Activated CD4-positive, alpha-beta memory T cell treated with anti-CD3 and anti-CD28 coated beads, Interleukin-2, amount 10 ng/mL, durations not matched to agents 7 days and 5 days (primary cell): ENCODE data around the gene TMED4. TPM values are rescaled to one million over a fixed set of nuclear protein-coding genes. Genes with fewer than 3 reads are reported as not detected.
A peak's percentile ranks its signal among the peaks of the same experiment; 100 is the strongest.
"Not testable (repeated sequence)": the region's sequence is repeated elsewhere in the genome, so short reads cannot be mapped to it uniquely, and the experiment has no call there.

Experiments
- CTCF ChIA-PET: fragments of 350-600 bp; sonication (Branson Sonifier 250); formaldehyde crosslinking; loops from one replicate; lab custom pipeline; 2021; ENCODE audit warnings: antibody characterized with exemption, inconsistent platforms; lab: Charles Lee
- POLR2A ChIA-PET: fragments of 350-600 bp; sonication (Branson Sonifier 250); formaldehyde crosslinking; loops from one replicate; lab custom pipeline; 2021; ENCODE audit warnings: antibody characterized with exemption; lab: Charles Lee
- DNase-seq: peaks from one replicate; pipeline ENCODE4 v3.0.0-alpha.2; 2020
- H3K27ac Mint-ChIP-seq: one replicate; pipeline ENCODE4 v1.8.0; 2021; ENCODE audit warnings: mild to moderate bottlenecking, mixed read lengths
- H3K27me3 Mint-ChIP-seq: one replicate; pipeline ENCODE4 v1.8.0; 2021; ENCODE audit warnings: mixed read lengths
- H3K36me3 Mint-ChIP-seq: one replicate; pipeline ENCODE4 v1.8.0; 2021; ENCODE audit warnings: low read depth, mixed read lengths
- H3K4me1 Mint-ChIP-seq: one replicate; pipeline ENCODE4 v1.8.0; 2021; ENCODE audit warnings: mixed read lengths
- H3K4me3 Mint-ChIP-seq: one replicate; pipeline ENCODE4 v1.8.0; 2021; ENCODE audit warnings: mild to moderate bottlenecking, mixed read lengths
- H3K9me3 Mint-ChIP-seq: one replicate; pipeline ENCODE4 v1.8.0; 2021; ENCODE audit warnings: mixed read lengths
- total RNA-seq, 2 experiments: library from RNA; stranded (reverse); gene quantifications; one replicate each; pipeline ENCODE4 v1.2.3, GENCODE V29; 2021

TMED4 gene
- total RNA-seq, 2 experiments from 2014 or later: 76.0 to 81.8 TPM

DNA sequence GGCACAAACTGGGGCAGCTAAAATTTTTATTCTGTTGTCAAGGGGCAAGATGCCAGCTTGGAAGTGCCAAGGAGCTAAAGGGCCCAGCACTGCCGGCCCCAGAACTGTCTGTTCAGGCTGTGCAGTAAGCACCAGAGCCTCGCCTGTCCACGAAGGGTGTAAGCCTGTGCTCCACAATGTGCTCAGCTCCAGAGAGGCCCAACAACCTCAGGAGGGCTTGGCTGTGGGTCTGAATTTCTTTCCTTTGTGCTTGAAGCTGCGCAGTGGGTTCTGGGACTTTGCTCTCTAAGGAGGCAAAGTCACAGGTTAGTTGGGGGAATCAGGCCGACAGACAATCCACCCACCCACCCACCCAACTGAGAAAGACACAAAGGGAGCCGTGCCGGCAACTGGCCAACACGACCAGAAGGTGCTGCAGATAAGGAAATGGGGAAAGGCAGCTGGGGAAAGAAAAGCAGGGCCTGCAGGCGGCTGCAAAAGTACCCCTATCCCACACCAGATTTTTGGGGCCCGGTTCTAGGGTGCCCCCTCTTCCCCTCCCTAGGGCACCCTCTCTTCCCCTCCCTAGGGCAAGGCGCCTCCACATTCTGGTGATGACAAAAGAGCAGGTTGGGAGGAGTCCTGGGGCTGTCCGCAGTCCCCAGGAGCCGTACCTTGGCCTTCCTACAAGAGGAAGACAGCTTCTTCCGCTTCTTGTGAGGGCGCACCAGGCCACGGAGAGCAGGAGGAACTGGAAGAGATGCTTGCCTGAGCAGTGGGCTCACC lies 16.1 kb downstream of the TMED4 start:
- Mint-ChIP-seq H3K4me1 (peaks cover 2% of the 10 kb centered on the region), H3K27me3 (no peaks in the 10 kb centered on the region), H3K36me3 (peaks cover 61% of the 10 kb centered on the region), H3K4me3 (no peak overlapping the region), H3K27ac (no peak overlapping the region), H3K9me3 (no peaks in the 10 kb centered on the region)
- ChIA-PET POLR2A (interaction anchor here (0.8 to 3.2 kb wide), 8 partner anchors 8 to 282 kb away, joined by 3 to 24 read pairs (median 8); partner anchors contain the start of genes DDX56, H2AZ2, NUDCD3 and TMED4), CTCF (interaction anchor here (0.6 to 2.8 kb wide), 30 partner anchors 8 to 665 kb away, joined by 3 to 29 read pairs (median 4); partner anchors contain the start of genes DDX56, H2AZ2, NUDCD3 and OGDH)
- no peak for DNase-seq

DNA sequence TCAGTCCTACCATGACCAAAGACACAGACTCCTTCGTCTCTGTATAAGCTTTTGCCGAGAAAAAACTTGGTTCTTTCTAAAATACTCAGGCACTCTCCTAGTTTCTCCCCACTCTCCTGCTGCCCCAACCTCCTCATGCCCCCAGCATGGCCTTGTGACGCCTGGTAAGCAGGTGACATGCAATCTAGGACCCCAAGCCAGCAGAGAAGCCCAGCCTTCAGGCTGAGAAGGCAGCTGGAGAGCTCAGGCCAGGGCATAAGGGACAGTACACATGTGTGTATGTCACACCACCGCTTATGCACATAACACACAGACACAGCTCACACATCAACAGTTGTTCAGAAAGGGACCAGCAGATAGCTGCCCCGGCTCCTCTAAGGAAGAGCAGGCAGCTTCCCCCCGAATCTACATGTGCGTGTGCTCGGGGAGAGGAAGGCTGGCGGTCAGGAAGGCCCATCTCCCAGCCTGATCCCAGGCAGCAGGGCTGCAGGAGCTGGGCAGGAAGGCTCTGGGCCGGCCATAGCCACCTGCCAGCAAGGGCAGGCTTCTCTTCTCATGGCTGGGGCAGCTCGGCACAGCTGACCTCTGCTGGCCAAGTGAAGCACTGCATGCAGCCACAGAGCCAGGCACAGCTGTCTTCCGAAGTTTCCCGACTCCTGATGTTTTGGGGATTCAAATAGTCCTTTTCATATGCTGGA lies 16.8 kb downstream of the TMED4 start:
- Mint-ChIP-seq H3K27me3 (no peaks in the 10 kb centered on the region), H3K4me1 (peaks cover 2% of the 10 kb centered on the region), H3K36me3 (peaks cover 56% of the 10 kb centered on the region), H3K27ac (no peak overlapping the region), H3K4me3 (no peak overlapping the region), H3K9me3 (no peaks in the 10 kb centered on the region)
- CTCF ChIA-PET: interaction anchor here (0.6 to 2.8 kb wide), 36 partner anchors 9 to 666 kb away, joined by 3 to 29 read pairs (median 4); partner anchors contain the start of genes DDX56, H2AZ2, NUDCD3 and OGDH
- POLR2A ChIA-PET: interaction anchor here (0.8 to 3.2 kb wide), 8 partner anchors 9 to 282 kb away, joined by 3 to 24 read pairs (median 8); partner anchors contain the start of genes DDX56, H2AZ2, NUDCD3 and TMED4
- DNase-seq: peak; percentile 73

DNA sequence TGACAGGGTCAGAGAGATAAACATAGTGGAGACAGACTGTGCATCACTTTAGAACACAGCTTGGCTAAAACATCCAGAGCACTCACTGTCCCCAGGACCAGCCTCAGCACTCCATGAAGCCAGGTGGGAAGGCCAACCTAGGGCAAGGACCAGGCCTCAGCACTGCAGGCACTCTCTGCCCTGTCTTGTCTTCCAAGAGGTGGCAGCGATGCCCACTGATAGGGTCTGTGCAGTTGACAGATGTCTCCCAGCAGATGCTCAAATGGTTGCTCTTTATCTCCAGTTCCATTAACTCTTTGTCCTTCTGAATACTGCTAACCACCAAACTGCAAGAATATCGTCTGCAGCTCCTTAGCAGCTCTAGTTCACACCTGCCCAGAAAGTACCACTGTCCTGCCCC lies 17.4 kb downstream of the TMED4 start:
- H3K27me3 Mint-ChIP-seq: no peaks in the 10 kb centered on the region
- peaks cover 2% of the 10 kb centered on the region for H3K4me1 Mint-ChIP-seq
- CTCF ChIA-PET: interaction anchor here (0.8 to 2.8 kb wide), 23 partner anchors 9 to 442 kb away, joined by 3 to 29 read pairs (median 5); partner anchors contain the start of genes DDX56, H2AZ2, NUDCD3 and OGDH
- no peak for DNase-seq
- H3K27ac Mint-ChIP-seq: no peak overlapping the region
- no peak overlapping the region for H3K4me3 Mint-ChIP-seq
- peaks cover 51% of the 10 kb centered on the region for H3K36me3 Mint-ChIP-seq
- POLR2A ChIA-PET: interaction anchor here (0.6 to 3.2 kb wide), 7 partner anchors 9 to 457 kb away, joined by 3 to 24 read pairs (median 11); partner anchors contain the start of genes DDX56, H2AZ2, NUDCD3 and TMED4
- H3K9me3 Mint-ChIP-seq: no peaks in the 10 kb centered on the region

DNA sequence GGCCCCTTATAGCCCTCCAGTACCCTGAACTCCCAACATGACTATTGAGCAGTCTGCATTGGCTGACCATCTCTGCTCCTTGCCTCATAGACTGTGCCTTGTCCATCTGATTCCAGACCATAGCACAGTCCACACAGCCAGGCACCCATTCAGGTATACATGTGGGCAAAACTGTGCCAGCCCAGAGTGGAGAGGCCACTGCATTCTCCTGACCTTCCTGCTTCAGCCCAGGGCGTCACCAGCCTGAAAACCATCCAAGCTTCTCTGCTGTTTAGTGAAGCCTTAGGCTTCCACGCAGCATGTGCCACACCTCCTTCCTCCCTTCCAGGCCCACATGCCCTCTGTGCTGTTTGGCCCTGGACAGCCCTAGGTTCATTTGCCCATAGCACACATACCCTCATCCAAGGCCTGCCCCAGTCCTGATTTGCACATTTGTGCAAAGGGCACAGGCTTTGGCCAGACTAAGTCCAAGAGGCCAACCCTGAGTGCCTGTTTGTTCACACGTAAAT lies 18.8 kb downstream of the TMED4 start:
- ChIA-PET POLR2A (no interaction called here), CTCF (interaction anchor here (0.9 kb wide), 1 partner anchor 11 kb away, joined by 3 read pairs; no protein-coding TSS in a partner anchor)
- Mint-ChIP-seq H3K27ac (no peak overlapping the region), H3K36me3 (peaks cover 37% of the 10 kb centered on the region), H3K27me3 (no peaks in the 10 kb centered on the region), H3K4me3 (no peak overlapping the region), H3K4me1 (peaks cover 2% of the 10 kb centered on the region), H3K9me3 (no peaks in the 10 kb centered on the region)
- no peak for DNase-seq

DNA sequence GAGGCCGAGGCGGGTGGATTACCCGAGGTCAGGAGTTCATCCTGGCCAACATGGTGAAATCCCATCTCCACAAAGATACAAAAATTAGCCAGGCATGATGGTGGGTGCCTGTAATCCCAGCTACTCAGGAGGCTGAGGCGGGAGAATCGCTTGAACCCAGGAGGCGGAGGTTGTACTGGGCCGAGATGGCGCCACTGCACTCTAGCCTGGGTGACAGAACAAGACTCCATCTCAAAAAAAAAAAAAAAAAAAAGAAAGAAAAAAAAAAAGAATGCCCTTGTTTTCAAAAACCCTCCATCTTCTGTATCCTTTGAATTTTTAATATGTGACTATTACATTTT lies 19.4 kb downstream of the TMED4 start:
- H3K27me3 Mint-ChIP-seq, H3K4me1 Mint-ChIP-seq, H3K27ac Mint-ChIP-seq, H3K4me3 Mint-ChIP-seq, POLR2A ChIA-PET, DNase-seq, H3K9me3 Mint-ChIP-seq: not testable (repeated sequence)
- peaks cover 32% of the 10 kb centered on the region for H3K36me3 Mint-ChIP-seq
- CTCF ChIA-PET: interaction anchor here (0.5 to 0.9 kb wide), 2 partner anchors 12 to 168 kb away, joined by 3 read pairs; no protein-coding TSS in a partner anchor

DNA sequence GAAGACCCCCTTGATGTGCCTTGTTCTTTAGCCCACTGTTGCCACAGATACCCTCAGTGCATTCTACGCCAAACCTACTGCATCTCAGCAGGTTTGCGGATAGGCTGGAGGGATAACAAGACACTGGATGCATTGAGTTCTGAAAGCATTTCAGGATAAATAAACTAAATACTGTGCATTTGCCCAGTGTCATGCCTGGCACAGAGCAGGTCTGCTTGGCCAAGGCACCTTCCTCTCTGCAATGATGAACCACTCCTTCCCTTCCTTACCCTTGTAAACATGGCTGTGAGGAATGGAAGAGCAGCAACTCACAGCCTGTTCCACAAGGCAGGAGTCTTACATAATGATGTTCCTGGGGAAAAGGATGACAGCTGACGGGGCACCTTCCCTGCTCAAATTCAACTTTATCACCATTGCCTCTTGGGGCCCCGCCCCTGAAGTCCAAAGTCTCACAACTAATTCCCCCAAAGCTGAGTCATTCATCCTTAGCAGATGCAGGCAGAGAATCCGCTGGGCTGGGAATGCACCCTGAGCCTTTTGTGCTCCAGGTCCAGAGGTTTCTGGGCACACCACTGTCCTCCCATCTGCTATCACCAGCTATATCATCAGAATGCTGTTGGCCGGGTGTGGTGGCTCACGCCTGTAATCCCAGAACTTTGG lies 19.9 kb downstream of the TMED4 start:
- H3K27ac Mint-ChIP-seq: no peak overlapping the region
- H3K9me3 Mint-ChIP-seq: no peaks in the 10 kb centered on the region
- ChIA-PET POLR2A (interaction anchor here (2.5 kb wide), 1 partner anchor 12 kb away, joined by 9 read pairs; the partner anchor contains the start of gene DDX56), CTCF (interaction anchor here (0.5 to 1.1 kb wide), 3 partner anchors 12 to 169 kb away, joined by 3 read pairs; no protein-coding TSS in a partner anchor)
- H3K36me3 Mint-ChIP-seq: peaks cover 27% of the 10 kb centered on the region
- H3K27me3 Mint-ChIP-seq: peaks cover 2% of the 10 kb centered on the region
- no peak for DNase-seq
- H3K4me1 Mint-ChIP-seq: peaks cover 2% of the 10 kb centered on the region
- no peak overlapping the region for H3K4me3 Mint-ChIP-seq

DNA sequence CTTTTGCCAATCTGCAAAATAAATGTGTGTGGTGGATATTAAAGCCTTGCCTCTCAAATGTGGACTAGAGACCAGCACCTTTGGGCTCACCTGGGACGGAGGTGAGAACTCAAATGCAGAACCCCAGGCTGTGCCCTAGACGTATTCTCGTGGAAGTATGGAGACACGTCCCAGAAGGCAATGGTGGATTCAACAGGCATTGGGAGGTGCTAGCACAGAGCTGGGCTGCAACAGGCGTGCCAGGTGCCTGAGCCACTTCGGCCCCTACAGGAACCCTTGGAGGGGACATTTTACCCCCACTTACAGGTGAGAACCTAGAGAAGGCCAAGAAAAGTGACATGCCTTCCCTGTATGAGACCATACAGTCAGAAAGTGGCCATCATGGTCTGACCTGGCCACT lies 20.6 kb downstream of the TMED4 start:
- POLR2A ChIA-PET: interaction anchor here (0.7 to 2.5 kb wide), 2 partner anchors 12 to 71 kb away, joined by 4 to 9 read pairs; partner anchors contain the start of genes DDX56 and NUDCD3
- Mint-ChIP-seq H3K27ac (no peak overlapping the region), H3K36me3 (peaks cover 22% of the 10 kb centered on the region), H3K27me3 (peaks cover 2% of the 10 kb centered on the region), H3K4me1 (peaks cover 2% of the 10 kb centered on the region), H3K9me3 (no peaks in the 10 kb centered on the region), H3K4me3 (no peak overlapping the region)
- DNase-seq: no peak
- CTCF ChIA-PET: interaction anchor here (1.1 kb wide), 1 partner anchor 27 kb away, joined by 3 read pairs; no protein-coding TSS in a partner anchor

DNA sequence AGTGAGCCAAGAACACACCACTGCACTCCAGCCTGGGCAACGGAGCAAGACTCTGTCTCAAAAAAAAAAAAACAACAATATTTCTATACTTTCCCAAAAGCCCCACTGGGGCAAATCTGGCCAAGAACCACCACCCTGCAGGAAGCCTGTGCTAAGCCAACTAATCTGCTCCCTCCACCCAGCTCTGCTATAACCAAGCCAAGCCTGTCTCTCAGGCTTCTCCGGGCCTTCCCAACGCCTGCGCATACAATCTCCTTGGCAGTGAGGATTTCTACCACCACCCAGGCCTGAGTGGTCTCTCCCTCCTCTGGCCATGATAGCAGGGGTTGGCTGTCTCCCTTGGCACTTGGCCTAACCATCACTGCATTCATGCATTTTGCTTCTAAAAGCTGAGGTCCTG lies 22.5 kb downstream of the TMED4 start:
- ChIA-PET CTCF (interaction anchor here (0.6 kb wide), 1 partner anchor 118 kb away, joined by 3 read pairs; no protein-coding TSS in a partner anchor), POLR2A (no interaction called here)
- Mint-ChIP-seq H3K27me3 (peaks cover 2% of the 10 kb centered on the region), H3K4me1 (no peaks in the 10 kb centered on the region), H3K36me3 (peaks cover 6% of the 10 kb centered on the region), H3K4me3 (no peak overlapping the region), H3K27ac (no peak overlapping the region), H3K9me3 (no peaks in the 10 kb centered on the region)
- no peak for DNase-seq

DNA sequence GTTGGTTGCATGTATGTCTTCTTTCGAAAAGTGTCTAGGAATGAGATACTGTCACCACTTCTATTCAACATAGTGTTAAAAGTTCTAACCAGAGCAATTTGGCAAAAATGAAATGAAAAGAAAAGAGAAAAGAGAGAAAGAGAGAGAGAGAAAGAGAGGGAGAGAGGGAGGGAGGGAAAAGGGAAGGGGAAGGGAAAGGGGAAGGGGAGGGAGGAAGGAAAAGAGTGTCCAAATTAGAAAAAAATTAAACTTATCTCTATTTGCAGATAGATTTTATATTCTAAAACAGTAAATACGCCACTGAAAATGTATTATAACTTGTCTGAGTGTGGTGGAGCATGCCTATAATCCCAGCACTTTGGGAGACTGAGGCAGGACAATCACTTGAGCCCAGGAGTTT lies 24.5 kb downstream of the TMED4 start:
- ChIA-PET POLR2A (no interaction called here), CTCF (no interaction called here)

DNA sequence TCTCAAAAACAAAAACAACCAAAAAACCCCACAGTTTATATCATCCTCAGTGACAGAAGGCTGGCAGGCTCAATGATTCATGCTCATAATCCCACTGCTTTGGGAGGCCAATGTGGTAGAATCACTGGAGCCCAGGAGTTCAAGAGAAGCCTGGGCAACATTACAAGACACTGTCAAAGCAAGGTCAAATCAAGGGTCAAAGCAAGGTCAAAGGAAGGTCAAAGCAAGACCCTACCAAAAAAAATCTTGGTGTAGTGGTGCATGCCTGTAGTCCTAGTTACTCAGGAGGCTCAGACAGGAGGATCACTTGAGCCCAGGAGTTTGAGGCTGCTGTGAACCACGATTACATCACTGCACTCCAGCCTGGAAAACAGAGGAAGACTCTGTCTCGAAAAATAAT lies 26.7 kb downstream of the TMED4 start:
- DNase-seq: no peak
- H3K4me3 Mint-ChIP-seq: no peak overlapping the region
- H3K27me3 Mint-ChIP-seq: peaks cover 7% of the 10 kb centered on the region
- ChIA-PET POLR2A (interaction anchor here (1.4 kb wide), 1 partner anchor 10 kb away, joined by 4 read pairs; no protein-coding TSS in a partner anchor), CTCF (interaction anchor here (1.4 kb wide), 1 partner anchor 11 kb away, joined by 8 read pairs; no protein-coding TSS in a partner anchor)
- no peaks in the 10 kb centered on the region for H3K4me1 Mint-ChIP-seq
- no peaks in the 10 kb centered on the region for H3K36me3 Mint-ChIP-seq
- H3K9me3 Mint-ChIP-seq: no peaks in the 10 kb centered on the region
- no peak overlapping the region for H3K27ac Mint-ChIP-seq

More for the DNA sequence above, 24.5 kb downstream of the TMED4 start:
- no peak overlapping the region for H3K27ac Mint-ChIP-seq
- no peaks in the 10 kb centered on the region for H3K36me3 Mint-ChIP-seq
- H3K9me3 Mint-ChIP-seq: no peaks in the 10 kb centered on the region
- H3K4me3 Mint-ChIP-seq: no peak overlapping the region
- no peak for DNase-seq
- peaks cover 6% of the 10 kb centered on the region for H3K27me3 Mint-ChIP-seq
- H3K4me1 Mint-ChIP-seq: no peaks in the 10 kb centered on the region

DNA sequence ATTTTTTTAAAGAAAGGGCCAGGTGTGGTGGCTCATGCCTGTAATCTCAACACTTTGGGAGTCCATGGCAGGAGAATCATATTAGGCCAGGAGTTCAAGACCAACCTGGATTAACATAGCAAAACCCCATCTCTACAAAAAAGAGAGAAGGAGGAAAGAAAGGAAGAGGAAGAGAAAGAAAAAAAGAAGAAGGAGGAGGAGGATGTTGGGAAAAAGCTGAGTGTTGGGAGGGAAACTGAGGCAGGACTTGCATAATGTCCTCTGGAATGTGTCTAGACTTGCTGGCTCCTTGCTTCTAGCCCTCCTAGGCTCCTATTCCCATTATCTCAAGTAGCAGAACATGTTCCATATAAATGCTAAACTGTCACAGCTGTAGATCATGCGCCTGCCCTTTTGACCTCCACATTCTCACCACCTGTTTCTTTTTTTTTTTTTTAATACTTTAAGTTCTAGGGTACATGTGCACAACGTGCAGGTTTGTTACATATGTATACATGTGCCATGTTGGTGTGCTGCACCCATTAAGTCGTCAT lies 29.5 kb downstream of the TMED4 start:
- DNase-seq, CTCF ChIA-PET, H3K36me3 Mint-ChIP-seq, H3K9me3 Mint-ChIP-seq, H3K4me3 Mint-ChIP-seq, H3K4me1 Mint-ChIP-seq, POLR2A ChIA-PET, H3K27ac Mint-ChIP-seq: not testable (repeated sequence)
- H3K27me3 Mint-ChIP-seq: peaks cover 28% of the 10 kb centered on the region

DNA sequence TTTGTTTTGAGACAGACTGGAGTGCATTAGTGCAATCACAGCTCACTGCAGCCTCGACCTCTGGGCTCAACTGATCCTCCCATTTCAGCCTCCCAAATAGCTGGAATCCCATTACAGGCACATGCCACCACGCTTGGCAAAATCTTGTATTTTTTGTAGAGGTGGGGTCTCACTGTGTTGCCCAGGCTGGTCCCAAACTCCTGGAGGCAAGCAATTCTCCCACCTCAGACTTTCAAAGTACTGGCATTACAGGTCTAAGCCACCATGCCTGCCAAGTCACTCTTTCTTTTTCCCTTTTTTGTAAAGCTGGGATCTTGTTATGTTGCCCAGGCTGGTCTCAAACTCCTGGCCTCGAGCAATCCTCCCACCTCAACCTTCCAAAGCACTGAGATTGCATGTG lies 32.6 kb downstream of the TMED4 start:
- ChIA-PET CTCF (interaction anchor here (2.9 kb wide), 1 partner anchor 16 kb away, joined by 12 read pairs; no protein-coding TSS in a partner anchor), POLR2A (interaction anchor here (0.6 kb wide), 1 partner anchor 15 kb away, joined by 3 read pairs; no protein-coding TSS in a partner anchor)
- Mint-ChIP-seq H3K27me3 (peaks cover 27% of the 10 kb centered on the region), H3K4me1 (peaks cover 12% of the 10 kb centered on the region), H3K4me3 (no peak overlapping the region), H3K9me3 (no peaks in the 10 kb centered on the region), H3K27ac (no peak overlapping the region), H3K36me3 (no peaks in the 10 kb centered on the region)
- DNase-seq: no peak
